SK-N-SH treated with all-trans-retinoic acid at 6 μM for 48 hours (cell line): ENCODE data around the gene TOMM40.
"Not testable (repeated sequence)": the region's sequence is repeated elsewhere in the genome, so short reads cannot be mapped to it uniquely, and the experiment has no call there.

Source experiments
- ATAC-seq: fragments of 200-7000 bp; cut with Tn5 transposase; 3 replicates; pipeline ENCODE4 v1.9.1; 2020; ENCODE audit warnings: mild to moderate bottlenecking, moderate library complexity
- BACH2 ChIP-seq: fragments of 250-450 bp; sonication (Bioruptor Pico); IDR thresholded peaks from 2 replicates; pipeline ENCODE4 v1.9.0; 2021; ENCODE audit warnings: mild to moderate bottlenecking, borderline replicate concordance
- ESRRG ChIP-seq: fragments of 250-450 bp; sonication (Bioruptor Pico); IDR thresholded peaks from 2 replicates; pipeline ENCODE4 v1.6.1; 2021; ENCODE audit warnings: mild to moderate bottlenecking
- ISL1 ChIP-seq: fragments of 250-450 bp; sonication (Bioruptor Pico); IDR thresholded peaks from 2 replicates; pipeline ENCODE4 v2.1.2; 2022; ENCODE audit warnings: mild to moderate bottlenecking, moderate library complexity
- PPARA ChIP-seq: fragments of 250-450 bp; sonication (Bioruptor Pico); IDR thresholded peaks from 2 replicates; pipeline ENCODE4 v1.5.0; 2020; ENCODE audit warnings: mild to moderate bottlenecking, borderline replicate concordance
- RARB ChIP-seq: fragments of 250-450 bp; sonication (Bioruptor Pico); IDR thresholded peaks from 2 replicates; pipeline ENCODE4 v1.8.0; 2021; ENCODE audit warnings: mild to moderate bottlenecking, moderate library complexity
- TCF4 ChIP-seq: fragments of 250-450 bp; sonication (Bioruptor Pico); IDR thresholded peaks from 2 replicates; pipeline ENCODE4 v1.8.0; 2021; ENCODE audit warnings: mild to moderate bottlenecking, moderate library complexity, borderline replicate concordance
- TOX ChIP-seq: fragments of 250-450 bp; sonication (Bioruptor Pico); IDR thresholded peaks from 2 replicates; pipeline ENCODE4 v1.8.0; 2021; ENCODE audit warnings: mild to moderate bottlenecking, moderate library complexity, borderline replicate concordance
- ZC3H10 ChIP-seq: fragments of 250-450 bp; sonication (Bioruptor Pico); IDR thresholded peaks from 2 replicates; pipeline ENCODE4 v1.5.1; 2021; ENCODE audit warnings: mild to moderate bottlenecking, moderate library complexity
- ZFP3 ChIP-seq: fragments of 250-450 bp; sonication (Bioruptor Pico); IDR thresholded peaks from 2 replicates; pipeline ENCODE4 v1.5.0; 2020; ENCODE audit warnings: mild to moderate bottlenecking, moderate library complexity
- ZFP30 ChIP-seq: fragments of 450-650 bp; formaldehyde crosslinking; IDR thresholded peaks from 2 replicates; pipeline ENCODE4 v1.5.0; 2022; ENCODE audit warnings: mild to moderate bottlenecking, moderate library complexity
- ZNF565 ChIP-seq: fragments of 450-650 bp; formaldehyde crosslinking; conservative IDR thresholded peaks from 2 replicates; pipeline ENCODE4 v1.5.0; 2020; ENCODE audit warnings: low read depth, mild to moderate bottlenecking, moderate library complexity
- ZNF8 ChIP-seq: fragments of 450-650 bp; formaldehyde crosslinking; IDR thresholded peaks from 2 replicates; pipeline ENCODE4 v1.5.0; 2020; ENCODE audit warnings: mild to moderate bottlenecking, moderate library complexity
- TF ChIP-seq, protein P1 (sequence below): fragments of 250-450 bp; sonication (Bioruptor Pico); IDR thresholded peaks from 2 replicates; pipeline ENCODE4 v1.8.0; 2021; ENCODE audit warnings: low read depth, mild to moderate bottlenecking, moderate library complexity, borderline replicate concordance
- TF ChIP-seq, protein P2 (sequence below): fragments of 250-450 bp; sonication (Bioruptor Pico); IDR thresholded peaks from 2 replicates; pipeline ENCODE4 v1.5.0; 2020; ENCODE audit warnings: mild to moderate bottlenecking, moderate library complexity
- TF ChIP-seq, protein P3 (sequence below): fragments of 250-450 bp; sonication (Bioruptor Pico); IDR thresholded peaks from 2 replicates; pipeline ENCODE4 v1.5.1; 2021; ENCODE audit warnings: mild to moderate bottlenecking, moderate library complexity
- TF ChIP-seq, protein P4 (sequence below): fragments of 250-450 bp; sonication (Bioruptor Pico); IDR thresholded peaks from 2 replicates; pipeline ENCODE4 v1.8.0; 2020; ENCODE audit warnings: mild to moderate bottlenecking, moderate library complexity, borderline replicate concordance

TOMM40 gene

DNA sequence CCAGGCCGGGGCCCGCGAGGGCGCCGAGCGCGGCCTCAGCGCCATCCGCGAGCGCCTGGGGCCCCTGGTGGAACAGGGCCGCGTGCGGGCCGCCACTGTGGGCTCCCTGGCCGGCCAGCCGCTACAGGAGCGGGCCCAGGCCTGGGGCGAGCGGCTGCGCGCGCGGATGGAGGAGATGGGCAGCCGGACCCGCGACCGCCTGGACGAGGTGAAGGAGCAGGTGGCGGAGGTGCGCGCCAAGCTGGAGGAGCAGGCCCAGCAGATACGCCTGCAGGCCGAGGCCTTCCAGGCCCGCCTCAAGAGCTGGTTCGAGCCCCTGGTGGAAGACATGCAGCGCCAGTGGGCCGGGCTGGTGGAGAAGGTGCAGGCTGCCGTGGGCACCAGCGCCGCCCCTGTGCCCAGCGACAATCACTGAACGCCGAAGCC is 17.8 kb downstream of the TOMM40 start (continued):
- no peak for TF ChIP-seq ISL1 (CRISPR knock-in tag)
- TF ChIP-seq ZNF8 (CRISPR knock-in tag) = no peak

DNA sequence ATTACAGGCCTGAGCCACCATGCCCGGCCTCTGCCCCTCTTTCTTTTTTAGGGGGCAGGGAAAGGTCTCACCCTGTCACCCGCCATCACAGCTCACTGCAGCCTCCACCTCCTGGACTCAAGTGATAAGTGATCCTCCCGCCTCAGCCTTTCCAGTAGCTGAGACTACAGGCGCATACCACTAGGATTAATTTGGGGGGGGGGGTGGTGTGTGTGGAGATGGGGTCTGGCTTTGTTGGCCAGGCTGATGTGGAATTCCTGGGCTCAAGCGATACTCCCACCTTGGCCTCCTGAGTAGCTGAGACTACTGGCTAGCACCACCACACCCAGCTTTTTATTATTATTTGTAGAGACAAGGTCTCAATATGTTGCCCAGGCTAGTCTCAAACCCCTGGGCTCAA is 18.7 kb downstream of the TOMM40 start:
- TF ChIP-seq, protein P1, sequence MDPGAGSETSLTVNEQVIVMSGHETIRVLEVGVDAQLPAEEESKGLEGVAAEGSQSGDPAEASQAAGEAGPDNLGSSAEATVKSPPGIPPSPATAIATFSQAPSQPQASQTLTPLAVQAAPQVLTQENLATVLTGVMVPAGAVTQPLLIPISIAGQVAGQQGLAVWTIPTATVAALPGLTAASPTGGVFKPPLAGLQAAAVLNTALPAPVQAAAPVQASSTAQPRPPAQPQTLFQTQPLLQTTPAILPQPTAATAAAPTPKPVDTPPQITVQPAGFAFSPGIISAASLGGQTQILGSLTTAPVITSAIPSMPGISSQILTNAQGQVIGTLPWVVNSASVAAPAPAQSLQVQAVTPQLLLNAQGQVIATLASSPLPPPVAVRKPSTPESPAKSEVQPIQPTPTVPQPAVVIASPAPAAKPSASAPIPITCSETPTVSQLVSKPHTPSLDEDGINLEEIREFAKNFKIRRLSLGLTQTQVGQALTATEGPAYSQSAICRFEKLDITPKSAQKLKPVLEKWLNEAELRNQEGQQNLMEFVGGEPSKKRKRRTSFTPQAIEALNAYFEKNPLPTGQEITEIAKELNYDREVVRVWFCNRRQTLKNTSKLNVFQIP (CRISPR knock-in tag) = no peak
- TF ChIP-seq ZNF565 (CRISPR knock-in tag) = no peak
- no peak for TF ChIP-seq ZFP30 (CRISPR knock-in tag)
- TF ChIP-seq ESRRG (CRISPR knock-in tag) = no peak
- no peak for TF ChIP-seq BACH2 (CRISPR knock-in tag)
- TF ChIP-seq TCF4 (CRISPR knock-in tag) = no peak
- TF ChIP-seq, protein P2, sequence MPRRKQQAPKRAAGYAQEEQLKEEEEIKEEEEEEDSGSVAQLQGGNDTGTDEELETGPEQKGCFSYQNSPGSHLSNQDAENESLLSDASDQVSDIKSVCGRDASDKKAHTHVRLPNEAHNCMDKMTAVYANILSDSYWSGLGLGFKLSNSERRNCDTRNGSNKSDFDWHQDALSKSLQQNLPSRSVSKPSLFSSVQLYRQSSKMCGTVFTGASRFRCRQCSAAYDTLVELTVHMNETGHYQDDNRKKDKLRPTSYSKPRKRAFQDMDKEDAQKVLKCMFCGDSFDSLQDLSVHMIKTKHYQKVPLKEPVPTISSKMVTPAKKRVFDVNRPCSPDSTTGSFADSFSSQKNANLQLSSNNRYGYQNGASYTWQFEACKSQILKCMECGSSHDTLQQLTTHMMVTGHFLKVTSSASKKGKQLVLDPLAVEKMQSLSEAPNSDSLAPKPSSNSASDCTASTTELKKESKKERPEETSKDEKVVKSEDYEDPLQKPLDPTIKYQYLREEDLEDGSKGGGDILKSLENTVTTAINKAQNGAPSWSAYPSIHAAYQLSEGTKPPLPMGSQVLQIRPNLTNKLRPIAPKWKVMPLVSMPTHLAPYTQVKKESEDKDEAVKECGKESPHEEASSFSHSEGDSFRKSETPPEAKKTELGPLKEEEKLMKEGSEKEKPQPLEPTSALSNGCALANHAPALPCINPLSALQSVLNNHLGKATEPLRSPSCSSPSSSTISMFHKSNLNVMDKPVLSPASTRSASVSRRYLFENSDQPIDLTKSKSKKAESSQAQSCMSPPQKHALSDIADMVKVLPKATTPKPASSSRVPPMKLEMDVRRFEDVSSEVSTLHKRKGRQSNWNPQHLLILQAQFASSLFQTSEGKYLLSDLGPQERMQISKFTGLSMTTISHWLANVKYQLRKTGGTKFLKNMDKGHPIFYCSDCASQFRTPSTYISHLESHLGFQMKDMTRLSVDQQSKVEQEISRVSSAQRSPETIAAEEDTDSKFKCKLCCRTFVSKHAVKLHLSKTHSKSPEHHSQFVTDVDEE = no peak
- TF ChIP-seq, protein P3, sequence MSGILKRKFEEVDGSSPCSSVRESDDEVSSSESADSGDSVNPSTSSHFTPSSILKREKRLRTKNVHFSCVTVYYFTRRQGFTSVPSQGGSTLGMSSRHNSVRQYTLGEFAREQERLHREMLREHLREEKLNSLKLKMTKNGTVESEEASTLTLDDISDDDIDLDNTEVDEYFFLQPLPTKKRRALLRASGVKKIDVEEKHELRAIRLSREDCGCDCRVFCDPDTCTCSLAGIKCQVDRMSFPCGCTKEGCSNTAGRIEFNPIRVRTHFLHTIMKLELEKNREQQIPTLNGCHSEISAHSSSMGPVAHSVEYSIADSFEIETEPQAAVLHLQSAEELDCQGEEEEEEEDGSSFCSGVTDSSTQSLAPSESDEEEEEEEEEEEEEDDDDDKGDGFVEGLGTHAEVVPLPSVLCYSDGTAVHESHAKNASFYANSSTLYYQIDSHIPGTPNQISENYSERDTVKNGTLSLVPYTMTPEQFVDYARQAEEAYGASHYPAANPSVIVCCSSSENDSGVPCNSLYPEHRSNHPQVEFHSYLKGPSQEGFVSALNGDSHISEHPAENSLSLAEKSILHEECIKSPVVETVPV (CRISPR knock-in tag) = no peak
- TF ChIP-seq, protein P4, sequence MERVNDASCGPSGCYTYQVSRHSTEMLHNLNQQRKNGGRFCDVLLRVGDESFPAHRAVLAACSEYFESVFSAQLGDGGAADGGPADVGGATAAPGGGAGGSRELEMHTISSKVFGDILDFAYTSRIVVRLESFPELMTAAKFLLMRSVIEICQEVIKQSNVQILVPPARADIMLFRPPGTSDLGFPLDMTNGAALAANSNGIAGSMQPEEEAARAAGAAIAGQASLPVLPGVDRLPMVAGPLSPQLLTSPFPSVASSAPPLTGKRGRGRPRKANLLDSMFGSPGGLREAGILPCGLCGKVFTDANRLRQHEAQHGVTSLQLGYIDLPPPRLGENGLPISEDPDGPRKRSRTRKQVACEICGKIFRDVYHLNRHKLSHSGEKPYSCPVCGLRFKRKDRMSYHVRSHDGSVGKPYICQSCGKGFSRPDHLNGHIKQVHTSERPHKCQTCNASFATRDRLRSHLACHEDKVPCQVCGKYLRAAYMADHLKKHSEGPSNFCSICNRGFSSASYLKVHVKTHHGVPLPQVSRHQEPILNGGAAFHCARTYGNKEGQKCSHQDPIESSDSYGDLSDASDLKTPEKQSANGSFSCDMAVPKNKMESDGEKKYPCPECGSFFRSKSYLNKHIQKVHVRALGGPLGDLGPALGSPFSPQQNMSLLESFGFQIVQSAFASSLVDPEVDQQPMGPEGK (CRISPR knock-in tag) = no peak
- no peak for TF ChIP-seq ZNF8 (CRISPR knock-in tag)
- no peak for TF ChIP-seq ZFP3 (CRISPR knock-in tag)
- no peak for ATAC-seq

DNA sequence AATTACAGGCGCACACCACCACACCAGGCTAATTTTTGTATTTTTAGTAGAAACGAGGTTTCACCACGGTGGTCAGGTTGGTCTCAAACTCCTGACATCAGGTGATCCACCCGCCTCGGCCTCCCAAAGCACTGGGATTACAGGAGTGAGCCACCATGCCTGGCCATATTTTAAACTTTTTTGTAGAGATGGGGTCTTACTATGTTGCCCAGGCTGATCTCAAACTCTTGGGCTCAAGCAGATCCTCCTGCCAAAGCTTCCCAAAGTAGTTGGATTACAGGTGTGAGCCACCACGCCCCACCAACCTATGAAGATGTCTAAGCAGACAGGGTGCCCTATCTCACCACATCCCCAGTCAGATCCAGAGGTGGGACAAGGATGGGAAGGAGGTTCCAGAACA is 20.8 kb downstream of the TOMM40 start:
- not testable (repeated sequence) for ATAC-seq

DNA sequence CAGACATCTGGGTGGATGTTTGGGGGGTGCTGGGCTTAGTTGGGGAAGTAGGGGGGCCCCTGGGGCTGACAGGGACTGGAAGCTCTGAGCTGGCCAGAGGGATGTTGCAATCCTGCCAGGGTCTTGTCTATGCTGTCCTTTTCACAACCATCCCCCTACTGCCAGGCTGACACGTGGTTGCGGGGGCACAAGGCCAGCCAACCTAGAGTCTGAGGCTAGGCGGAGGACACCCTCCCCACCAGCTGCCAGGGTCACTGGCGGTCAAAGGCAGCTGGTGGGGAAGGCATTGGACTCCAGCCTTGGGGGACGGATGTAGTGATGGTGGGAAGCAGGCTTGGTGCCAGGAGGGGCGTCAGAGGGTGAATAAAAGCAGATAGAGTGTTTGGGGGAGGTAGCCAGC is 21.8 kb downstream of the TOMM40 start:
- TF ChIP-seq ZNF565 (CRISPR knock-in tag) = no peak
- no peak for TF ChIP-seq ISL1 (CRISPR knock-in tag)
- TF ChIP-seq TOX (CRISPR knock-in tag) = no peak
- TF ChIP-seq, protein P4 (CRISPR knock-in tag) = no peak
- TF ChIP-seq ZNF8 (CRISPR knock-in tag) = no peak
- TF ChIP-seq ESRRG (CRISPR knock-in tag) = no peak
- no peak for TF ChIP-seq ZC3H10 (CRISPR knock-in tag)
- TF ChIP-seq RARB (CRISPR knock-in tag) = no peak
- TF ChIP-seq PPARA = no peak
- ATAC-seq = no peak

DNA sequence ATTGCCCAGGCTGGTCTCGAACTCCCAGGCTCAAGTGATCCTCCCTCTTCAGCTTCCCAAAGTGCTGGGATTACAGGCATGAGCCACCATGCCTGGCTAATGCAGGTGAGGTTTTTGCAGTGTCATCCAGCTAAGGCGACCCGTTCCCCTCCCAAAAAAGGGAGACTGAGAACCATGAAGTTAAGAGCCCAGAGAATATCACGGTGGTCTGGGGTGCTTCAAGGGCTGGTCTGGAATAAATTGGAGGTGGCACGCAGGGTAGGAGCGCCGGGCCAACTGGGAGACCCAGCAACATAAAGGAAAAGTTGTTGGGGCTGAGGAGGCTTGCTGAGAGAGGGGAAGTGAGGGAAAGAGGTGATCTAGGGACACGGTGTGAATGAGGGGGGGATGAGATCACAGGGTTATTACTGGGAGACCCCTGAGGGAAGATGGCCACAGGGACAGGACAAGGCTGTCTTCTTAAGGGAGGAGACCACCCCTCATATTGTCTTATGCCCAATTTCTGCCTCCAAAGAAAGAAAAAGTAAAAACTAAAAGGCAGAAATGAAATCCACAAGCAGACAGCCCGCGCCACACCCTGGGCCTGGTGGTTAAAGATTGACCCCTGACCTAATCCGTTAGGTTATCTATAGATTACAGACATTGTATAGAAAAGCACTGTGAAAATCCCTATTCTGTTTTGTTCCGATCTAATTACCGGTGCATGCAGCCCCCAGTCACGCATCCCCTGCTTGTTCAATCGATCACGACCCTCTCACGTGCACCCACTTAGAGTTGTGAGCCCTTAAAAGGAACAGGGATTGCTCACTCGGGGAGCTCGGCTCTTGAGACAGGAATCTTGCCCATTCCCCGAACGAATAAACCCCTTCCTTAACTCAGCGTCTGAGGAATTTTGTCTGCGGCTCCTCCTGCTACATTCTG is 22.7 kb downstream of the TOMM40 start:
- not testable (repeated sequence) for ATAC-seq

DNA sequence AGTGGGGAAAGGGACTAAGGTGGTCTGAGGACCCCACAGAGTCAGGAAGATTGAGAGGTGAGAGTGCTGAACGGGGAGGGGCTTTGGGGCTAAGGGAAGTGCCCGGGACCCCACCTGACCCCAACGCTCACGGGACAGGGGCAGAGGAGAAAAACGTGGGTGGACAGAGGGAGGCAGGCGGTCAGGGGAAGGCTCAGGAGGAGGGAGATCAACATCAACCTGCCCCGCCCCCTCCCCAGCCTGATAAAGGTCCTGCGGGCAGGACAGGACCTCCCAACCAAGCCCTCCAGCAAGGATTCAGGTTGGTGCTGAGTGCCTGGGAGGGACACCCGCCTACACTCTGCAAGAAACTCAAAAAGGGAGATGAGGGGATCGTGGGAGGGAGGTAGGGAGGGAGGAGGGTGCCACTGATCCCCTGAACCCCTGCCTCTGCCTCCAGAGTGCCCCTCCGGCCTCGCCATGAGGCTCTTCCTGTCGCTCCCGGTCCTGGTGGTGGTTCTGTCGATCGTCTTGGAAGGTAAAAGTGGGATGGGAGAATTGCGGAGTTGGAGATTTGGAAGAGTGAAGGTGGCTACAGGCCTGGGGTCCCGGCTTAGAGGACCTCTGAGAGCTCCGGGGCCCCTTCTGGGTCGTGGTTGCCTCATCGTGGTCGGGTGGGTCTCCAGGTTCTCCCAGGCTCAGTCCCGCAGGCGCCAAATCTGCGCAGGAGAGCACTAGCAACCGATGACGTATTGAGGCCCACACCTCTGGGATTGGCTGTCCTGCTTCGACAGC is 23.6 kb downstream of the TOMM40 start, which contains the start of gene APOC1:
TSS of gene APOC1 (plus strand) at position 176 of the 774 bp plus-strand sequence. CDS start at position 460, 284 bp downstream.
- peak; percentile 94 for ATAC-seq
